HG03558 (cell line): ENCODE data around the gene APELA.
"Not testable (repeated sequence)": the region's sequence is repeated elsewhere in the genome, so short reads cannot be mapped to it uniquely, and the experiment has no call there.

Experiments
- ATAC-seq: cut with Tn5 transposase; IDR thresholded peaks from one replicate; pipeline ENCODE4 v1.9.1; 2021; ENCODE audit warnings: moderate number of reproducible peaks; ENCODE audit not compliant: unreplicated experiment; ENCODE audit errors: extremely low read depth

The APELA gene, protein sequence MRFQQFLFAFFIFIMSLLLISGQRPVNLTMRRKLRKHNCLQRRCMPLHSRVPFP

DNA sequence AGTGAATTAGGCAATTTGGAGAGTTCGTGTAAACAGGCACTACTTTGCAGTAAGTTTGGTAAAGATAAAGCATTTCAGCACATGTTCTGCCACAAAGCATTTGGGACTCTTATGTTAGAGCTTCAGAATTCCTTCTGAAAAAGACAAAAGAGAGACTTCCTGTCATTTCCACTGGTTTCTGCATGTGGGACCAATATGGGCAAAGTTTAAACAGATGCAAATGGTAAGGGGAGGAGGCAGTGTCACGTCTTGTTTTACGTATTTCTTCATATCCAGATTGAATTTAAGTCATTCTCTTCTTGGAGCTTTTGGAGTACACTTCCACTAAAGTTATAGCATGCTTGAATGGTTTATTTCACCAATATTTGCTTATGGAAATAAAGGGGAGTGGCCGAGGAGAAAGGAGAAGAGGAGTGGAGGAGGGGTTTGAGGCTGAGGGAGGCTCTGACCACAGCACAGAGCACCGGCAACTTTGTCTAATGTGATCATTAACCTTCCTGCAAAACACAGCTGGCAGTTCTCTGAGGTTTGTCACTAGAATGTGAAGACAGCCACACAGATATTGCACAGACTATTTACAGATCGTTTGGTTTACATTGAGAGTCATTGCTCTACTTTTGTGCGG is at the start of gene APELA:
Gene APELA, plus strand, starts transcription at position 479 of the 625 bp plus-strand sequence. CDS start 154 bp downstream, outside the sequence.
- peak; percentile 99 for ATAC-seq

DNA sequence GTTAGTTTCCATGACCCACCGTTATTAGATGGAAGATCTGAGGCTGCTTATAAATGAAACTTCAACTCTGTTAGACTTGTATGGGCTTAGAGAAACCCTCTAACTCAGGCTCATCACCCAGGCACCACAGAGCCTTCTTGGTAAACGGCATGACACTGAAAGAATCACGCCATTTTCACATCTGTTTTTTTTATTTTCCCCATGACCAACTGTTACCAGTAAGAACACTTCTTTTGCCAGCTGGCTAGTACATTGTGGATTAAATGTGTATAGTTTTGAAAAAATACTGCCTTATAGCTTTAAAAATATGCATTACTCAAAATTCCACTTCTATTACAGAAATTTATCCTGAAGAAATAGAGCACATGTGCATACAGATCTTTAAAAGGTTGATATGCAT is 48.0 kb upstream of the APELA start:
- no peak for ATAC-seq

DNA sequence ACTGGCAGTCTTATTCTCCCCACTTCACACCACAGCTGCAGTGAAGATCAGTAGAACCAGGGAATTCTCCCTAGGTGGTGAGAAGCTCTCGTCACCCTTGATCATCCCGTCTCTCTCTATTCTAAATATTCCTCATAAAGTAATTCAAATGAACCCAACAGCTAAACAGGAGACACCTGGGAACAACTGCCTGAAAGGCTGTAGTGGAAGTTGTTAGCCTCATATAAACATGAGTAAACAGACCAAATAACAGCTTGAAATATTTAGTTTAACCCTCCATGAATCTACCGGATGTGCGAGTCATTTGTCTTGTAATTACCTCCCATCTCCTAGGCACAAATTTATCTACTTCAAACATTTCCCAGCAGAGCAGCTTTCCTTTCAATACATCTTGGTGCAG is 30.4 kb upstream of the APELA start:
- ATAC-seq = no peak

DNA sequence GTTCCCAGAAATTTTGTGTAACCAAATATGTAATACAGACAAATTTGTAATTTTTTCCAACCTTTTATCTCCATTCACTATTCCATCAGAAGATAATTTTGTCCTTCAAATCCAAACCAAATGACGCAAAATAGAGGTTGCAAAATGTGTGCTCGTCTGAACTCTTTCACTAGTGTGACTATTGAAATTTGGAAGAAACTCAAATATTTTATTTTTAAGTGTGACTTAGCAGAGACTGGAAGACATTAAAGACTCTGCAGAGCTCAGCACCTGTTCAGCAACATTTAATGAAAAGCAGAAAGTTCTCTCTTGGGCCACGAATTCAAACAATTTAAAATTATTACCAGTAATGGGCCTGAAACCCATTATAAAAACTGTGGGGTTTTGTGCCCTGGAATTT is 30.0 kb upstream of the APELA start:
- no peak for ATAC-seq

DNA sequence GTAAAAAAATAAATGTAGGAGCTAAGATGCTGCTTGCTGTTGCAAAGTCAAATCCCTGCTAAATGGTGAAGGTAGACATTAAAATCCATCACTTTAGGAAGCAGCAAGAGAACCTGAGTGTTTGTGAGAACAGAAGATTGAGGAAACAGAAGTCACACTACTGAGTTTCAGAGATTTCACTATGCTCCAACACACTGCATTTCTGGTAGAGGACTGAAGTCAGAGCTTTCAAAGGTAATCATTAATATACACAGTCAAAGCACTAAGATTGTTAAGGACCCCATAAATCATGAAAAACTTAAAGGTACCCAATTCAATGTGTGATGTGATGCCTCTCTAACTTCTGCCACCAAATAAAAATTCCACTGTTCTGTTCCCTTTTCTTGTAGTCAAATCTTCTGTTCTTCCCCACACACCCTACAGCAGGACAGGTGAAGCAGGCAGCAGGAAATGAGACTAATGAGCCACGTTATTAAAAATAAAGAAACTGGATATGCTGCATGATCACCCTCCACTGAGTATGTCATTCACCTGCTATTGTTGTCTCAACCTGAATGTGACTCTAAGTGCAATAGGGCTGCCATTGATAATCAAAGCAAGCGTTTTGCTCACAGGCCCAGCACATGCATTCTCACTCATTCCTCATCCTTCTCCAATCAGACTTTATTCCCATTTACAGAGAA is 28.9 kb upstream of the APELA start:
- ATAC-seq = peak; percentile 76

DNA sequence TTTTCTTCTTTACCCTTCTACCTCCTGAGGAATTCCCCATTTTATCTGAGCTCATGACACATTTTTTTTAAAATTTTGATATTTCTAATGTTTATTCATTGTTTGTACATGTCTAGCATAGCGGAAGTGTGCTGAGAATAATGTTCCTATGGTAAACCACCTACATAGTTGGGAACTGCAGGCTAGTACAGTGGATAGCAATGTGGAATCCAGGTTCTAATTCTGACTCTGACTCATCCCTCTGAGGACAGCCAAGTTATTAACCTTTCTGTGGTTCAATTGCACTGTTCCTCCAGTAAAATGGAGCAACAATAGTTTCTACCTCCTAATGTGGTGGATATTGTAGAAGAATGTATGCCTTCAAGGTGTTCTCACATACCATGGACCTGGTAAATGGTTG is 20.6 kb upstream of the APELA start:
- ATAC-seq = no peak

DNA sequence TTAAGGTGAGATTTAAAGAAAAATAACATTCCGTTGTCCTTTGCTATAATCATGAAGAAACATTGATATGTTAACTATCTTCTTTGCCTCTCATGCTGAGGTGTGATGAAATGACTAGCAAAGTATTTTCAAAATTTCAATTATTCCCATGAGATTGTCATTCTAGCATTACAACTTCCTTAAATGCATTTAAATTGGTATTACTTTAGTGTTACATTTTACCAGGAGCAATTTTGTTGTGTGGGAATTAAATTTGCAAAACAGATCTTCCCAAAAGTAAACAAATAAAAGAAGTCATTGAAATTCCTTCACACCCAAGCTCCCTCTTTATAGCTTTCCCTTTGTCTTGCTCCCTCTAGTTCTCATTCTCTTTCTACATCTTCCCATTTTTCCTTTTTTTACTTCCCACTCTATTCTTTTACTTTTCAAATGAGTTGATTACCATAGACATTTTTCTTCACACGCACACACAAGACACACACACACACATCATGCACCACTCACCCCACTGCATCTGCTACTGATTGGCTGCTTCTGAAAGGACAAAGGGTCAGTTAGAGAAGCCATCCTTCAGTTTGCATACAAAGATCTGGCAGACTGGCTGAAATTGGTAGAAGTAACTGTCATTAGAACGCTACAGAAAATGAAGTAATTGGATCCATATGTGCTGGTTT is 10.0 kb upstream of the APELA start:
- ATAC-seq = no peak

DNA sequence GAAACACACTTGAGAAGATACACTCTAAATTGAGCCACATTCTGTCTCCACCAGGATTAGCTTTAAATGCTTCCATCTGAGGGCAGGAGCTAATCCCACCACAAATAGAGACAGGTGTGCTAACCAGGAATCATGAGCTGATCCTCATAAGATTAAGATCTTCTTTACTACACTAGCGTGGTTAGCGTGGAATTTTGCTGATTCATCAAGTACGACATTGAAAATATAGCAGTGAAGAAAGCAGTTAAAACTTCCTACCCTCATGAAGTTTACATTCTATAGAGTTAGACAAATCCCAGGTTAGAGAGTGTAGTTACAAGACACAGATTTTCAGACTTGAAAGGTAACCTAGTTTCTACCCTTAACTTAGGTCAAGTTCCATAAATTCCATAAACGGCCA is 5.3 kb upstream of the APELA start:
- no peak for ATAC-seq

DNA sequence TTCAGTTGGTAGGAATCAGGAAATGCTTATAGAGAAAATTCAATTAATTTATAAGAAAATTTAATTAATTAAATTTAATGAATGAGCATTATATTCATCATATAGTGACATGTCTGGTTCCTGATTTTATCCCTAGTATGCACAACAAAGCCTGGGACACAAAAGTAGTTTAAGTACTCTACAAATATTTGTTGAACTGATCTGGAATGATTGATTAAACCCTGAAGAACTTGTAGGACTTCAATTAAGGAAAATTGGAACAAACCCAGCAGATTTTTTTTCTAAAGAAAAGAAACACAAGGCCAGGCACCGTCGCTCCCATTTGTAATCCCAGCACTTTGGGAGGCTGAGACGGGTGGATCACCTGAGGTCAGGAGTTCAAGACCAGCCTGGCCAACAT is 4.5 kb upstream of the APELA start:
- no peak for ATAC-seq

DNA sequence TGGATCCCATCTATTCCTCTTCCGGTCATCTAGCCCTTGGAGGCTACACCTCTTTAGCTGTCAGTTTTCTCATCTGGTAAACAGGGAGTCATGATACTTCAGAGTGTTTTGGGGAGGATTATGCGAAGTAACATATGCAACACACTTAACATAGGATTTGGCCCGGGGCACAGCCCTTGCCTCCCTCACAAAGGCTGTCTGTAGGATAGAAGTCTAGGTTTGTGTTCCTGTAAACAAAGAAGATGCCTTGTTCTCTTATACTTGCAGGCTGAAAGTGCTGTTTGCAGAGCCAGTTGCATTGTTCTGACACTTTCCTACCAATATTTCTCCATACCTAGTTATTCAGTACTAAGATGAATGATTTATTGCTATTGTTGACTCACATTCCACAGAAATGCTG is 2.2 kb upstream of the APELA start:
- ATAC-seq = no peak

DNA sequence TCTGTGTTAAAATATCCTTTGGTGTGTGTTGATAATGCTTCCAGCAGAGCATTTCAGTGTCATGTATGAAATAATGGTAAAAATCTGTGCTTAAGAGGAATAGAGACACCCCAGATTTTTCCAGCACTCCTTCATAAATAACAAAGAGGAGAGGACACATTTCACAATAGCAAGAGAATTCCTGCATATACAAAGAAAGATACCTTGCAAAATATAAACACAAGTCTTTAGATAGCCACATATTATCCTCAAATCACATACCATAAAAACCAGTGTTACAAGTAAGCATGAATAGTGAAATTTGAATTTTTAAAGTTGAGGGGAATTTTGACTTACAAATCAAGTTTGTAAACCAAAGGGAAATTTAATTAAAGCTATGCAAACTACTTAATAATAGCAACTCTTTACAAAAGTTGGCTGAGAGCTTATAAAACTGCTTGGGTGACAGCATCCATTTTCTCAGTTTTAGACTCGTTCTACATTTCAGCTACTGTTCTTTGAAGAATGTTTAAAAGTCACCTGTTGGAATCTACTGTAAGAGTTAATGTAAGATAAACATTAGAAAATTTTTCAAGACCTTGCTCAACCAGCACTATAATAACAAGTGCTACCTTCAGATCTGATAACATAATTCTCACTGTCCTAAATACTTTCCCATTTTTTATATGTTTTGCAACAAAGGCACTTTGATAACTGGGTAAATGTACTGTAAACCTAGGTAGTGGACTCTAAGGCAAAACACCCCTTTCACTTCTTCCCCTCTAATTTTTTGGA is 3.7 kb downstream of the APELA start:
- ATAC-seq = no peak

DNA sequence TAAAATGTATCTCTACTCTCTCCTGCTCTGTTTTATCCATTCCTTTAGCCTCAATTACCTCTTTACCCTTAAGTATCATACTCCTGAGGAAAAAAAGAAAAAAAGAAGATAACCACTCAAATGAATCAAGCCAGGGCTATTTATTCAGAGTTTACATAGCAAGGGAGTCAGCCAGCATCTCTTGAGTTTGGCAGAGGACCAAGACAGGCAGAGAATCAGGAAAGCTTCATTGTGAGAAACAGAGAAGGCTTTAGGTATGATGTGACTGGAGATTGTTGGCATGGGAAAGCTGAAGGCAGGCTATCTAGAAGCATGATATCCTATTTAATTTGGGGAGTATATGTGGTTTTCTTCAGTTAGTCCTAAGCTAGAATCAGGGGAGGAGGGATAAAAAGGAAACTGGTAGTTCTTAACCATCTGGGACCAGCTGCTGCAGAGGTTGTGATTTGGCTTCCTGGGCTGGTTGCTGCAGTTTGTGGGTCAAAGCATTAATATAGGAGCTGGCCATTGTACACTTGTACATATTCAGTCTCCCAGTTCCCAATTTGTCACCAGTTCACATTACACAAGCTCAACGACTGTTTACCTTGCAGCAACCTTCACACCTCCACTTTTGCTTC is 11.2 kb downstream of the APELA start:
- ATAC-seq = no peak

DNA sequence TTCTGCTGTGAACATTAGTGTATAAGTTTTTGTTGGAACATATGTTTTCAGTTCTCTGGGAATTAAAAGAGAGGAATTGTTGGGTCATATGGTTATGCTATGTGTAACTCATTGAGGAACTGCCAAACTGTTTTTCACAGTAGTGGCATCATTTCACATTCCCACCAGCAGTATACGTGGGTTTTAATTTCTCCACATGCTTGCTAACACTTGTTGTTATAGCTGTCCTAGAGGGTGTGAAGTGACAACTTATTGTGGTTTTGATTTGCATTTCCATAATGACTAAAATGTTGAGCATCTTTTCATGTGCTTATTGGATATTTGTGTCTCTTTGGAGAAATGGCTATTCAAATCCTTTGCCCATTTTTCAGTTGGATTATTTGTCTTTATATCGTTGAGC is 13.7 kb downstream of the APELA start:
- no peak for ATAC-seq

DNA sequence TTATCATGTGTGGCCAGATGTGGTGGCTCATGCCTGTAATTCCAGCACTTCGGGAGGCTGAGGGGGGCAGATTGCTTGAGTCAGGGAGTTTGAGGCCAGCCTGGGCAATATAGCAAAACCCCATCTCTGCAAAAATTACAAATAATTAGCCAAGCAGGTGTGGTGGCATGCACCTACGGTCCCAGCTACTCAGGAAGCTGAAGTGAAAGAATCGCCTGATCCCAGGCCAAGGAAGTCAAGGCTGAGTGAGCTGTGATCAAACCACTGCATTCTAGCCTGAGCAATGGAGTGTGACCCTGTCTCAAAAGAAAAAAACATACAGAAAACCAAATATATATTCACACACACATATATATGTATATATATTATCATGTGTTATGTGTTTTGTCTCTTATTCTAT is 15.0 kb downstream of the APELA start:
- ATAC-seq = peak; percentile 74

DNA sequence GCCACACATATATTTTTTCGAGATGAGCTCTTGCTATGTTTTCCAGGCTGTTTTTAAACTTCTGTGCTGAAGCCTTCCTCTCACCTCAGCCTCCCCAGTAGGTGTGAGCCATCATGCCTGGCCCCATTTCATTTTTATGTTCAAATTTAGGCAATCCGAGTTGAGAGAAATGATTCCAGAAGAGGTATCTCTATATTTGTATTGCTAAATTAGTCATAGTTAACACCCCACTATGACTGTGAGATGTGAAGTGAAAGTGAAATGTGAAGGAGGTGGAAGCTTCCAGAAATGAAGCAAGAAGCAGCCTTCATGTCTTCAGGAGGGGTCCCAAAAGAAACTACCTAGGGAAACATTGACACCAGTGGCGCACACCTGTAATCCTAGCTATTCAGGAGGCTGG is 17.7 kb downstream of the APELA start:
- ATAC-seq = peak; percentile 85

DNA sequence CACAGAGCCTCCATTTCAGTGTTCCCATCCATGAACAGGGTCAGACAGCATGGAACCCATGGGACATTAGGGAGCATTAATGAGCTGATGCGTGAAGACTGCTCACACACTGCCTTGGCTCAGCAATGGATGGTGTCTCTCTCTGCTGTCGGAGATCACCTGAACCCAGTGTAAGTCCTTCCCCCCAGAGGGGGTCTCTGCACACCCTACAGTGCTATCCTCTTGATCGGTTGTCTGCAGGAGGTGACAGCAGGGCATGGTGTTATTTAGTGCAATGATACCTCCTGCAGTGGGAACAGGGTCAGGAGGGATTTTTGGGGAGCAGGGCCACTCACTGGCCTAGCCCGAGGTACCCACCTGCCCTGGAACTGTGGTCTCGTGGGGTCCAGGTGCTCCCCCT is 25.6 kb downstream of the APELA start:
- no peak for ATAC-seq

DNA sequence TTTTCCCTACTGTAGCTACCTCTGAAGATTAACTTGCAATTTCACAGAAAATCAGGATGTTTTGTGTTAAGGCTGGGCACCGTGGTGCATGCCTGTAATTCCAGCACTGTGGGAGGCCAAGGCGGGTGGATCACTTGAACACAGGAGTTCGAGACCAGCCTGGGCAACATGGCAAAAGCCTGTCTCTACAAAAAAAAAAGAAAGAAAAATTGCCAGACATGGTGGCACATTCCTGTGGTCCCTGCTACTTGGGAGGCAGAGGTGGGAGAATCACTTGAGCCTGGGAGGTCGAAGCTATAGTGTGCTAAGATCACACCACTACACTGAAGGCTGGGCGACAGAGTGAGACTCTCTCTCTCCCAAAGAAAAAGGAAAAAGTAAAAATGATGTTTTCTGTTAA is 27.4 kb downstream of the APELA start:
- no peak for ATAC-seq

DNA sequence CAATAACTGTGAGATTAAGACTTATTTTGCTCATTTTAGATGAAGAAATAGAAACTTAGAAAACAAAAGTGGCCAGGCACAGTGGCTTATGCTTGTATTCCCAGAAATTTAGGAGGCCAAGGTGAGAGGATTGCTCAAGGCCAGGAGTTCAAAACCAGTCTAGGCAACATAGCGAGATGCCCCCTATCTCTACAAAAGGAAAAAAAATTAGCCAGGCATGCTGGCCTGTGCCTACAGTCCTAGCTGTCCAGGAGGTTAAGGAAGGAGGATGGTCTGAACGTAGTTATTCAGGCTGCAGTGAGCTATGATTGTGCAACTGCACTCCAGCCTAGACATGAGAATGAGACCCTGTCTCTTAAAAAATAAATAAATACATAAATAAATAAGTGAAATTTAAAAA is 28.0 kb downstream of the APELA start:
- no peak for ATAC-seq

DNA sequence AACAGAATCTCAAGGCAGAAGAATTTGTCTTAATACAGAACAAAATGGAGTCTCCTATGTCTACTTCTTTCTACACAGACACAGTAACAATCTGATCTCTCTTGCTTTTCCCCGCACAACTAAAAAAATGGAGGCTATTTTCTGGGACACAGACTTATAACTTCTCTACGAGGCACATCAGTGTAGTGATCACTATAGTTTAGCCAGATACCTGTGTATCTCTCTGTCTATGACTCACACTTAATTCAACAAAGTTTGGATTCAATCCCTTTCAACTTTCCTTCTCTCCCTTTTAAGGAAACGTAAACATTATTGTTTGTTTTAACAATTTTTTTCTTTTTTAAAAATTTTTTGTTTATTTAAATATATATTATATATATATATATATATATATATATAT is 29.4 kb downstream of the APELA start:
- ATAC-seq = no peak

DNA sequence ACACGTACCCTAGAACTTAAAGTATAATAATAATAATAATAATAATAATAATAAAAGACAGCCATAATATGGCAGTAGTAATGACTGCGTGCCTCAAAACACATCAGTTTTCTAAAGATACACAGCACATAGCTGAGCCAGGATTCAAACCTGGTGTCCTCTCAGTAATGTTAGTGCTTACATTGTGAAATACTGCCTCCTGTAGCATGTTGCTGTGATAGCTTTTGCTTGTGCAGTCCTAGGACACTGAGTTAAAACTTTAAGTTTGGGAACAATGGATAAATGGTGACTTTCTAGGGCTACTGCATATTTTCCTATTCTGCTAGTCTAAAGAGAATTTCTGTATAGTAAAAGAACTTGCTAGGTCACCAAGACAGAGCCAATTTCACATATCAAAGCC is 36.5 kb downstream of the APELA start:
- not testable (repeated sequence) for ATAC-seq
